CD4-positive, alpha-beta T cell (primary cell): ENCODE data around the gene PBLD. TPM values are rescaled to one million over a fixed set of nuclear protein-coding genes. Genes with fewer than 3 reads are reported as not detected.

Experiments used
- ATAC-seq: fragments of 200-7000 bp; cut with Tn5 transposase; one replicate; pipeline ENCODE4 v1.10.0; 2022; ENCODE audit warnings: mild to moderate bottlenecking; ENCODE audit not compliant: poor library complexity
- CTCF ChIA-PET: fragments of 350-600 bp; sonication (Branson Sonifier 250); formaldehyde crosslinking; loops from one replicate; lab custom pipeline; 2021; ENCODE audit warnings: antibody characterized with exemption, inconsistent platforms; lab: Charles Lee
- POLR2A ChIA-PET: fragments of 350-600 bp; sonication (Branson Sonifier 250); formaldehyde crosslinking; loops from one replicate; lab custom pipeline; 2021; ENCODE audit warnings: antibody characterized with exemption, inconsistent platforms; lab: Charles Lee
- DNase-seq, 14 experiments: peaks; one replicate each; pipeline ENCODE4 v3.0.0-alpha.2; 2013 to 2020; ENCODE audit warnings: mixed read lengths in 2 of 14
- H3K27ac ChIP-seq, 2 donors: one replicate each; pipeline versions ENCODE4 v1.5.1 to v1.7.0; 2013; ENCODE audit warnings: low read length in 2 of 2, low read depth in 1 of 2, mild to moderate bottlenecking in 1 of 2
- H3K27me3 ChIP-seq, 2 experiments: 1 replicate in 1 of 2; 2 replicates in 1 of 2; pipeline versions ENCODE4 v1.6.1 to v1.7.0; 2013; ENCODE audit warnings: low read length in 2 of 2, control low read depth in 1 of 2, mild to moderate bottlenecking in 1 of 2, moderate library complexity in 1 of 2; ENCODE audit not compliant: insufficient read depth in 2 of 2, control insufficient read depth in 1 of 2
- H3K36me3 ChIP-seq: one replicate; pipeline ENCODE4 v1.6.1; 2013; ENCODE audit warnings: low read length, control low read depth; ENCODE audit not compliant: insufficient read depth
- H3K4me1 ChIP-seq: one replicate; pipeline ENCODE4 v1.6.1; 2013; ENCODE audit warnings: low read length, control low read depth; ENCODE audit not compliant: insufficient read depth
- H3K4me3 ChIP-seq: one replicate; pipeline ENCODE4 v1.5.1; 2013; ENCODE audit warnings: mild to moderate bottlenecking, low read length, moderate library complexity
- H3K9me3 ChIP-seq, 2 experiments: 1 replicate in 1 of 2; 2 replicates in 1 of 2; pipeline versions ENCODE4 v1.6.1 to v1.7.0; 2013; ENCODE audit warnings: low read length in 2 of 2, mild to moderate bottlenecking in 2 of 2, control low read depth in 1 of 2, moderate library complexity in 1 of 2; ENCODE audit not compliant: control insufficient read depth in 1 of 2, insufficient read depth in 1 of 2
- H3K27ac Mint-ChIP-seq: one replicate; pipeline ENCODE4 v1.8.0; 2020; ENCODE audit warnings: mixed read lengths
- H3K27me3 Mint-ChIP-seq: one replicate; pipeline ENCODE4 v1.8.0; 2021; ENCODE audit warnings: mixed read lengths
- H3K36me3 Mint-ChIP-seq: one replicate; pipeline ENCODE4 v1.8.0; 2021; ENCODE audit warnings: low read depth, mixed read lengths
- H3K4me1 Mint-ChIP-seq: one replicate; pipeline ENCODE4 v1.8.0; 2021; ENCODE audit warnings: low read depth, mixed read lengths
- H3K4me3 Mint-ChIP-seq: one replicate; pipeline ENCODE4 v1.8.0; 2020; ENCODE audit warnings: mild to moderate bottlenecking, mixed read lengths
- H3K9me3 Mint-ChIP-seq: one replicate; pipeline ENCODE4 v1.8.0; 2020; ENCODE audit warnings: mixed read lengths
- intact Hi-C, 2 experiments: fragments of 100-400 bp; cut with DNase I in 1 of 2; cut with micrococcal nuclease in 1 of 2; formaldehyde crosslinking; loops; one replicate each; pipeline versions ENCODE4 v1.15.1 to v1.9.0; 2023 to 2025; cut with DNase I, micrococcal nuclease
- total RNA-seq, 174 experiments: library from RNA in 2 of 174; stranded (reverse) in 2 of 174; gene quantifications; one replicate each; pipeline ENCODE4 v1.2.3 and lab custom pipeline; 2021 to 2026
- TF ChIP-seq, protein P1 (sequence below): fragments of 200-600 bp; IDR thresholded peaks from one replicate; pipeline ENCODE4 v1.8.0; 2022; ENCODE audit warnings: antibody characterized with exemption, mild to moderate bottlenecking

PBLD gene
- total RNA-seq, 2 experiments from 2014 or later = 1.6 to 1.7 TPM

DNA sequence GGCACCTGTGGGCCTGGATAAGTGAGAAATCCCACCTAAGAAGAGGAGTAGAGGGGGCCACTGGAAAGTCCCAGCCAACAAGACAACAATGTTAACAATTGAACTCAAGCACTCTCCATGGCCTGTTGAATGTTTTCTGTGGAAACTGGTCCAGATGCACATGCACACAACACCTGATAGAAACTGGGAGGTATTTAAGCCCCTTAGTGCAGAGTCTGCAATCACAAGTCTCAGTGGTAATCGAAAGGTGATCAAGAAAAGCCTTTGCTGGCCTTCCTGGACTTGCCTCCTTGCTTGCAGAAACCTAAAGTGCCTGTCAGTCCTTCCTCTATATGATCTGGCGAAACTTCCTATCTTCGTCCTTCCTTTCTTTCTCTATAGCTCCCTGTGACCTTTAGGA is 31.4 kb downstream of the PBLD start:
- ATAC-seq (no peak), DNase-seq (no peak)
- Histone ChIP-seq H3K9me3 (no peaks in the 10 kb centered on the region), H3K4me3 (no peak overlapping the region), H3K27me3 (no peaks in the 10 kb centered on the region), H3K36me3 (no peaks in the 10 kb centered on the region), H3K4me1 (no peaks in the 10 kb centered on the region), H3K27ac (no peak overlapping the region)
- H3K9me3 Mint-ChIP-seq = no peaks in the 10 kb centered on the region
- TF ChIP-seq, protein P1, sequence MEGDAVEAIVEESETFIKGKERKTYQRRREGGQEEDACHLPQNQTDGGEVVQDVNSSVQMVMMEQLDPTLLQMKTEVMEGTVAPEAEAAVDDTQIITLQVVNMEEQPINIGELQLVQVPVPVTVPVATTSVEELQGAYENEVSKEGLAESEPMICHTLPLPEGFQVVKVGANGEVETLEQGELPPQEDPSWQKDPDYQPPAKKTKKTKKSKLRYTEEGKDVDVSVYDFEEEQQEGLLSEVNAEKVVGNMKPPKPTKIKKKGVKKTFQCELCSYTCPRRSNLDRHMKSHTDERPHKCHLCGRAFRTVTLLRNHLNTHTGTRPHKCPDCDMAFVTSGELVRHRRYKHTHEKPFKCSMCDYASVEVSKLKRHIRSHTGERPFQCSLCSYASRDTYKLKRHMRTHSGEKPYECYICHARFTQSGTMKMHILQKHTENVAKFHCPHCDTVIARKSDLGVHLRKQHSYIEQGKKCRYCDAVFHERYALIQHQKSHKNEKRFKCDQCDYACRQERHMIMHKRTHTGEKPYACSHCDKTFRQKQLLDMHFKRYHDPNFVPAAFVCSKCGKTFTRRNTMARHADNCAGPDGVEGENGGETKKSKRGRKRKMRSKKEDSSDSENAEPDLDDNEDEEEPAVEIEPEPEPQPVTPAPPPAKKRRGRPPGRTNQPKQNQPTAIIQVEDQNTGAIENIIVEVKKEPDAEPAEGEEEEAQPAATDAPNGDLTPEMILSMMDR = no peak
- no peaks in the 10 kb centered on the region for H3K4me1 Mint-ChIP-seq
- H3K4me3 Mint-ChIP-seq = no peak overlapping the region
- ChIA-PET CTCF (interaction anchor here (1.4 kb wide), 1 partner anchor 513 kb away, joined by 5 read pairs; no protein-coding TSS in a partner anchor), POLR2A (interaction anchor here (1.0 kb wide), 1 partner anchor 30 kb away, joined by 5 read pairs; the partner anchor contains the start of gene HNRNPH3)
- H3K27me3 Mint-ChIP-seq = no peaks in the 10 kb centered on the region
- intact Hi-C loops = loop anchor here (5.0 to 10.0 kb wide), 3 partner anchors 94 to 606 kb away; partner anchors contain the start of gene CTNNA3 (in 1 of the 2)
- no peak overlapping the region for H3K27ac Mint-ChIP-seq
- H3K36me3 Mint-ChIP-seq = no peaks in the 10 kb centered on the region

DNA sequence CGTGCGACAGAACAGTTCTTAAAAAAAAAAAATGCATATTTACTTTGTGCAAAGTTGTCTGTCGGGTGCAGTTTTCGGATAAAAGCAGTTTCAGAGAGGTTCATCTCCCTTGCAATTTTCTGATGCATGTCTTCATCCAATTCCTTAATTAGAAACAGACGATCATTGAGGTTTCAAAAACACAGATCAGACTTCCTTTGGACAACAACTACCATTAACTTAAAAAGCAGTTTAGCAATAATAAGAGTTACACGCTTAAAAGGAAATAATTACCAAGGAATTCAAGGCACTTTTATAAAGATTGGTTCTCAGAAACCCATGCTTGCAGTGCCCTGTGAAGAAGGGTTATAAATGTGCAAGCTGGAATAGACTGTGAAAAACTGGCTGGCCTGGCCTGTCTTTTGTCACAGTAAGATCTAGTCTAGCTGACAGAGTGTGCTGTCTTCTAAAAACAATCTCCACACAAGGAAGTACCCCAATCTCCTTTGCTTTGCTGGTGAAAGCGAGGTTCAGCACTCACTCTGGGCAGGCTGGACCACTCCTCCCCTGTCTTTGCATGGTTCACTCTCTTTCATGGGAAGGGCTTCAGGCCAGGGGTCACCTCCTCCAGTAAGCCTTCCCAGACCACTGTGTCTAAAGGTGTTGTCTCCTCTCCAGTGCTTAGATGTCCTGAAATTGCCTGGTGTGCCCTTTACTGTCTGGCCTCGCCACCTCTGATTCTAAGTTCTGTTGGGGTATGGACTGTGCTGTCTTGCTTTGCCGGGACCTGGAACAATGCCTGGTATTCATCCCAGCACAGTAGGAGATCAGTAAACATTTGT is 35.7 kb downstream of the PBLD start:
- no peaks in the 10 kb centered on the region for H3K36me3 Mint-ChIP-seq
- H3K27ac ChIP-seq = no peak overlapping the region
- no peaks in the 10 kb centered on the region for H3K36me3 ChIP-seq
- DNase-seq = no peak
- no peaks in the 10 kb centered on the region for H3K9me3 Mint-ChIP-seq
- no peak overlapping the region for H3K4me3 ChIP-seq
- POLR2A ChIA-PET = no interaction called here
- H3K27me3 Mint-ChIP-seq = no peaks in the 10 kb centered on the region
- no peaks in the 10 kb centered on the region for H3K4me1 ChIP-seq
- H3K4me1 Mint-ChIP-seq = no peaks in the 10 kb centered on the region
- no peaks in the 10 kb centered on the region for H3K9me3 ChIP-seq
- CTCF ChIA-PET = no interaction called here
- ATAC-seq = no peak
- H3K27ac Mint-ChIP-seq = no peak overlapping the region
- no peak overlapping the region for H3K4me3 Mint-ChIP-seq
- H3K27me3 ChIP-seq = no peaks in the 10 kb centered on the region
- intact Hi-C loops = no loop called here
- TF ChIP-seq, protein P1 = no peak

DNA sequence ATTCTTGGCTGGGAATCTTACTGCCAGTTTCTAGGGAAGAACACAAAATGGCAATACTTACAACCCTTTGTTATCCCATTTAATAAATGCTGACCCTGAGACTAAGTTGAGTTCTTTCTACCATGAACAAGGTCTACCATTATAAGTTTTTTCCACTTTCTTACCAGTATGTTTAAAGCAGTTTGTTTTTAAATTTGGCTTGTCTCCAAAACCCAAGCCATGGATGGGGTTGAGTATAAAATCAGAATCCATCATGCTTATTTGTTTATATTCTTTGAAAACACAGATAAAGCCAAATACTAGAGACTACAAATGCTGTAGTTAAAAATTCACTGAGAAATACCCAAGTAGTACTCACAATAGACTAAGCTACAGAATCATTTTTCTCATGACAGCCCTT is 42.0 kb downstream of the PBLD start:
- Mint-ChIP-seq H3K4me1 (no peaks in the 10 kb centered on the region), H3K27me3 (no peaks in the 10 kb centered on the region), H3K9me3 (no peaks in the 10 kb centered on the region), H3K36me3 (no peaks in the 10 kb centered on the region), H3K27ac (no peak overlapping the region), H3K4me3 (no peak overlapping the region)
- H3K27ac ChIP-seq = no peak overlapping the region
- ATAC-seq (no peak), DNase-seq (no peak)
- intact Hi-C loops = no loop called here
- H3K27me3 ChIP-seq = no peaks in the 10 kb centered on the region
- ChIA-PET POLR2A (no interaction called here), CTCF (no interaction called here)
- no peaks in the 10 kb centered on the region for H3K4me1 ChIP-seq
- no peak overlapping the region for H3K4me3 ChIP-seq
- TF ChIP-seq, protein P1 = no peak
- no peaks in the 10 kb centered on the region for H3K36me3 ChIP-seq
- no peaks in the 10 kb centered on the region for H3K9me3 ChIP-seq
